K562 (cell line): Measurements from ENCODE around the gene PTPN12. TPM values are rescaled to one million over a fixed set of nuclear protein-coding genes. Genes with fewer than 3 reads are reported as not detected.

Source experiments
- HBP1 ChIP-seq: fragments of 450-650 bp; formaldehyde crosslinking; IDR thresholded peaks from 2 replicates; pipeline ENCODE4 v1.4.0; 2022; ENCODE audit warnings: missing genetic modification characterization
- HSF4 ChIP-seq: fragments of 250-450 bp; sonication (Bioruptor Pico); IDR thresholded peaks from 2 replicates; pipeline ENCODE4 v2.1.2; 2022; ENCODE audit warnings: mild to moderate bottlenecking, moderate library complexity, borderline replicate concordance
- MBD2 ChIP-seq: sonication (generic); IDR thresholded peaks from 2 replicates; pipeline ENCODE4 v1.6.1; 2016; ENCODE audit warnings: low read depth, borderline replicate concordance
- NFYB ChIP-seq: IDR thresholded peaks from 2 replicates; pipeline ENCODE4 v1.6.1; 2011; ENCODE audit warnings: mild to moderate bottlenecking, moderate library complexity; ENCODE audit not compliant: insufficient read length; ENCODE audit errors: extremely low read depth
- PREB ChIP-seq: sonication (generic); formaldehyde crosslinking; IDR thresholded peaks from 2 replicates; pipeline ENCODE4 v1.8.1; 2023; ENCODE audit warnings: mild to moderate bottlenecking, missing genetic modification reagents
- RBM22 ChIP-seq: fragments of 200-400 bp; formaldehyde crosslinking; IDR thresholded peaks from 2 replicates; pipeline ENCODE4 v1.6.1; 2018; ENCODE audit warnings: low read length, low read depth; ENCODE audit not compliant: poor library complexity, severe bottlenecking
- SNIP1 ChIP-seq: fragments of 450-650 bp; IDR thresholded peaks from 2 replicates; pipeline ENCODE4 v1.7.1; 2017; ENCODE audit warnings: low read depth, mild to moderate bottlenecking
- TCF3 ChIP-seq: sonication (generic); formaldehyde crosslinking; IDR thresholded peaks from 2 replicates; pipeline ENCODE4 v1.4.0; 2020; ENCODE audit warnings: mild to moderate bottlenecking, missing genetic modification reagents
- THRAP3 ChIP-seq: fragments of 450-650 bp; IDR thresholded peaks from 2 replicates; pipeline ENCODE4 v1.6.1; 2016; ENCODE audit warnings: mild to moderate bottlenecking, inconsistent platforms, borderline replicate concordance
- WHSC1 ChIP-seq: IDR thresholded peaks from one replicate; pipeline ENCODE4 v1.6.1; 2012; ENCODE audit warnings: low read length, control low read depth, inconsistent platforms
- ZBTB49 ChIP-seq: sonication (generic); formaldehyde crosslinking; IDR thresholded peaks from 2 replicates; pipeline ENCODE4 v1.8.0; 2022; ENCODE audit warnings: missing genetic modification reagents, mild to moderate bottlenecking, borderline replicate concordance
- ZNF124 ChIP-seq: sonication (generic); formaldehyde crosslinking; IDR thresholded peaks from 2 replicates; pipeline ENCODE4 v1.8.1; 2022; ENCODE audit warnings: missing genetic modification reagents
- ZNF717 ChIP-seq: fragments of 250-450 bp; sonication (Bioruptor Pico); IDR thresholded peaks from 2 replicates; pipeline ENCODE4 v1.5.0; 2021
- polyA plus RNA-seq, 8 experiments: library from polyadenylated mRNA; depleted of rRNA in 4 of 8; stranded (reverse) in 5 of 8; unstranded in 3 of 8; fragments of >200 nt; fragmentation: Nextera tagmentation in 2 of 8; fragmentation: Illumina TruSeq in 1 of 8; extraction: Ambion mirVana in 2 of 8; extraction: Trizol in 1 of 8; gene quantifications; 2 replicates each; pipeline versions ENCODE4 v1.2.1 to v1.2.3, GENCODE V29; 2011 to 2014; ENCODE audit warnings: inconsistent platforms in 1 of 8, missing spikeins in 1 of 8
- total RNA-seq, 7 experiments: library from RNA; depleted of rRNA in 6 of 7; stranded (reverse); fragments of >200 nt in 6 of 7; fragmentation: Illumina TruSeq in 2 of 7; extraction: Trizol in 2 of 7; gene quantifications; 2 replicates each; pipeline versions ENCODE4 v1.2.1 to v1.2.3, GENCODE V29; 2011 to 2021; ENCODE audit warnings: low replicate concordance in 1 of 7
- TF ChIP-seq, protein P1 (sequence below): sonication (generic); formaldehyde crosslinking; IDR thresholded peaks from 2 replicates; pipeline ENCODE4 v1.8.1; 2022; ENCODE audit warnings: missing genetic modification reagents

The PTPN12 gene
- total and polyA plus RNA-seq, 9 of the 15 experiments (the other 6 are each of a cell fraction or from before 2014, with no cell fraction given): 15.3 to 79.8 (median 26.6) TPM

GRCh38 chr7:77529279-77529678, 7.8 kb upstream of the PTPN12 start (continued):
- TF ChIP-seq HBP1 (CRISPR knock-in tag) (no peak), WHSC1 (no peak), HSF4 (no peak), ZNF124 (no peak), THRAP3 (no peak), SNIP1 (no peak), TCF3 (CRISPR knock-in tag) (peak; percentile 32; the same call in 1 of the 2 replicates), ZNF717 (no peak), PREB (0 out of 2 replicates have a peak, but pooled peaks have one; percentile 58), RBM22 (no peak), NFYB (no peak), MBD2 (no peak), ZBTB49 (CRISPR knock-in tag) (no peak)
- TF ChIP-seq, protein P1, sequence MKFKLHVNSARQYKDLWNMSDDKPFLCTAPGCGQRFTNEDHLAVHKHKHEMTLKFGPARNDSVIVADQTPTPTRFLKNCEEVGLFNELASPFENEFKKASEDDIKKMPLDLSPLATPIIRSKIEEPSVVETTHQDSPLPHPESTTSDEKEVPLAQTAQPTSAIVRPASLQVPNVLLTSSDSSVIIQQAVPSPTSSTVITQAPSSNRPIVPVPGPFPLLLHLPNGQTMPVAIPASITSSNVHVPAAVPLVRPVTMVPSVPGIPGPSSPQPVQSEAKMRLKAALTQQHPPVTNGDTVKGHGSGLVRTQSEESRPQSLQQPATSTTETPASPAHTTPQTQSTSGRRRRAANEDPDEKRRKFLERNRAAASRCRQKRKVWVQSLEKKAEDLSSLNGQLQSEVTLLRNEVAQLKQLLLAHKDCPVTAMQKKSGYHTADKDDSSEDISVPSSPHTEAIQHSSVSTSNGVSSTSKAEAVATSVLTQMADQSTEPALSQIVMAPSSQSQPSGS (CRISPR knock-in tag): no peak
